Measurements from ENCODE around the gene FUCA2.

- no peak for TF ChIP-seq CTCF (IDR thresholded peaks at IDR 0.05)
- TF ChIP-seq POLR2A (IDR thresholded peaks at IDR 0.05) = no peak
These were observed 46.0 kb downstream of the FUCA2 start for GRCh38 chr6:143465546-143465945.
